Measurements from ENCODE around the gene ACSL3. TPM values are rescaled to one million over a fixed set of nuclear protein-coding genes. Genes with fewer than 3 reads are reported as not detected.
"Not testable (repeated sequence)": the region's sequence is repeated elsewhere in the genome, so short reads cannot be mapped to it uniquely, and the experiment has no call there.

ACSL3 gene
- total RNA-seq, 2 donors from 2014 or later: 93.1 to 119 TPM

DNA sequence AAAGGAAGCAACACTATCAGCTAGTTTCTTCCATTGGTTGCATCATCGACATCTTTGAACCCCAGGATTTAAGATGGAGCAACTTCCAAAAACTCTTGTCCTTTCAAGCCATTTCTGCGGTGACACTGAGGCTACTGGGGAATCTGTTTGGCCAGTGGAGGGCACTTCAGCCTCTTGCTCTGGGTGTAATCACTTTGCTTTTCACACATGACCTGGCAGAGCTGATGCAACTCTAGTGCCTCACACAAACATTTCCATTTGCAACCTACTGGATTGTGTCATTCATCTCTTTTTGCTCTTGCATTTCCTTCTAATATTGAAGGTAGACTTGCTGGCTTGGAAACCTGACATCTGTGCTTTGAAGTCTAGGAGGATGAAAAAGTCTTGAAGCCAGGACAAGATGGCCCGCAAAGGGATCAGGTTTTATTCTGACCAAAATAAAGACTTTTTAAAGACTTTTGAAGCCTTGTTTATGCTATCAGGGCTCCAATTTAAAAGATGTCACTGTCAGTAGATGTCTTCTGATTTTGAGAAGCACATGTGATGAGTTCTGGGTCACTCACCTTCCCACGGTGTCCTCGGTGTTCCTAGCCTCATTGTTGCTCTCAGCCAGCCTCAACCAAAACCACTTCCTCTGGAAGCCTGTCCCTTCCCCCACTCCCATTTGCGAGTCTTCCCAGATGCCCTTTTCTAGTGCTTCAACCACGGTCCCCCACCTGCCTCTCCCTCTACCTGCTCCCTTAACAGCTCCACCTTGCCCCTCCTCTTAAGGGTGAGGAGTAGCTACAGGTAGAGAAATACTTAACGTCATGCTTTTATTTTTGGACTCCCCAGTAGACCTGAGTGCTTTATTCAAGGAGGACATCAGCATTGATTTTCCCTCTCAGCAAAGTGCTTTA is 121.4 kb downstream of the ACSL3 start:
- DNase-seq (peak in 1 of 2 donors; percentile 24), ATAC-seq (peak; percentile 73)
- intact Hi-C loops (cut with DNase I, micrococcal nuclease): loop anchor here in 1 of 2 donors (5.0 kb wide), 1 partner anchor 120 kb away; no protein-coding TSS in a partner anchor

DNA sequence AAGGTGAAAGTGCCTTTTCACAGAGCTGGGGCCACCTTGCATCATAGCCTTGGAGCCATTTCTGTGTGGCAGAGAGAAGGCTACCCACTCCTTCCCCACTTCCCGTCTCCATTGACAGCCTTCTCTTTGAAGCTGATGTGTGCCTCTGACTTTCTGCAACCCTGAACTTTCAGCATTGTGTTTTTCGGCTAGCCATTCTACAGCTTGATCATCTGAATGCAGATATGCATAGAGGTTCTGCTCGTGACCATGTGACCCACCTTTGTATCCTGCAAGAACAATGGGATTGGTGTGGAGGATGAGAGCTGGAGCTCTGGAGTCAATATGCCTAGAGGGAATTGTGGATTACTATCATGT is 122.1 kb downstream of the ACSL3 start:
- no peak for ATAC-seq
- no peak for DNase-seq
- intact Hi-C loops (cut with DNase I, micrococcal nuclease): loop anchor here in 1 of 2 donors (5.0 kb wide), 1 partner anchor 119 kb away; no protein-coding TSS in a partner anchor

DNA sequence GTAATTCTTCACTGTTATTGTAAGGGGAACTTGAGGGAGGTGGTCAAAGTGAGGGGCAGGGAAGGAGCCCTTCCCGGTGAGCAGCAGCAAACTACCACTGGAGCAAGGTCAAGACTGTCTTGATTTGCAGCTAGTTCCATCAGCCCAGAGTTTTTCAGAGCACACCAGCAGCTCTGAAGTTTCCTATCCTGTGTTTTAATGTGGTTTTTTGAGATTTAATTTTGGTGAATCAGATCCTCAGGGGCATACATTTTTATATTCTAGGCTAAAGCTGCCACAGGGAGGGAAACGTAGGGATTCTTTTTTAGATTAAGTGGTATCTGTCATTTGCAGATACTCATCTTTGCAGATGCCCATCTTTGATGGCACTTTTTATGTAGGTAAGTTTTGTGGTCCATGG is 124.1 kb downstream of the ACSL3 start:
- intact Hi-C loops (cut with DNase I, micrococcal nuclease): loop anchor here in 1 of 2 donors (5.0 kb wide), 1 partner anchor 117 kb away; no protein-coding TSS in a partner anchor
- ATAC-seq: no peak
- no peak for DNase-seq

DNA sequence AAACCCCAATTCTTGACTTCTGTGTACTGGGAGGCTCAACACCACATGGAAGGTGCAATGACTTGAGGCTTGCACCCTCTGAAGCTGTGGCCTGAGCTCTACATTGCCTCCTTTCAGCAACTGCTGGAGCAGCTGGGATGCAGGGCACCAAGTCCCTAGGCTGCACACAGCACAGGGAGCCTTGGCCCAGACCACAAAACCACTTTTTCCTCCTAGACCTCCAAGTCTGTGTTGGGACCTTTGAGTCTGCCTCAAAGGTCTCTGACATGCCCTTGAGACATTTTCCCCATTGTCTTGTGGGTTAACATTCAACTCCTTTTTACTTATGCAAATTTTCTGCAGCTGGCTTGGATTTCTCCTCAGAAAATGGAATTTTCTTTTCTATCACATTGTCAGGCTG is 128.6 kb downstream of the ACSL3 start:
- no peak for ATAC-seq
- intact Hi-C loops (cut with DNase I, micrococcal nuclease): no loop called here
- no peak for DNase-seq

DNA sequence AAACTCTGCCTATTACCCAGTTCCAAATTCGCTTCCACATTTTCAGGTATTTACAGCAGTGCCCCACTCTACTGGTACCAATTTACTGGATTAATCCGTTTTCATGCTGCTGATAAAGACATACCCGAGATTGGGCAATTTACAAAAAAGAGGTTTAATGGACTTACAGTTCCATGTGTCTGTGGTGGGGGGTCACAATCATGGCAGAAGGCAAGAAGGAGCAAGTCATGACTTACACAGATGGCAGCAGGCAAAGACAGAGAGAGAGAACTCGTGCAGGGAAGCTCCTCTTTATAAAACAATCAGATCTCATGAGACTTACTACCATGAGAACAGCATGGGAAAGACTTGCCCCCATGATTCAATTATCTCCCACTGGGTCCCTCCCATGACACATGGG is 129.4 kb downstream of the ACSL3 start:
- DNase-seq; intact Hi-C loops (cut with DNase I, micrococcal nuclease); ATAC-seq: not testable (repeated sequence)

DNA sequence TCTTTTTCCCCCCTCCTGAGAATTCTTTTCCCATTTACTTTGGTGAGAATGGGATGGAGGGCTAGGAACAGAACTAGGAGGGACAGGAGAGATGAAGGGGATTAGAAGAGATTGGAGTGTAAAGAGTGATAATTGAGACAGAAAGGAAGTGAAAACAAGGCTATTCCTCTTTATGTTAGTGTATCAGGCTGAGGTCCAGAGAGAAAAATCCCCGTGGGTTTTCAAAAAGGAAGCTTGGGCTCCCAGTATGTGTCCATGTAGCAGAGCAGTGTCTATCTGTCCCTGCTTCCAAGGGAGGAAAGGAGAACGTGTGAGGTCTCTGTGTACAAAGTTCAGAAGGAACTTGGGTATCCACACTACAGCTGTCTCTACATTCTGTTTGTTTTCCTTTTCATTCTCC is 131.3 kb downstream of the ACSL3 start:
- intact Hi-C loops (cut with DNase I, micrococcal nuclease): no loop called here
- DNase-seq: no peak
- no peak for ATAC-seq

Other genes with a start within 250 kb of the ACSL3 start
- 10 to 100 TPM; 19.2 to 27.3 TPM for gene FARSB, start 204.9 kb upstream of the ACSL3 start, total RNA-seq
- gene MOGAT1, start 189.4 kb upstream of the ACSL3 start, total RNA-seq: under 1 TPM in 1 of 2 donors, not detected in 1; 0.25 TPM
- under 1 TPM; 0.76 to 0.89 TPM for gene KCNE4, start 191.2 kb downstream of the ACSL3 start, total RNA-seq

All from left colon (tissue), 2 donors.